SK-N-SH treated with all-trans-retinoic acid at 6 μM for 48 hours (cell line): ENCODE measurements around the gene GFI1.

Source experiments
- ATAC-seq: fragments of 200-7000 bp; cut with Tn5 transposase; 3 replicates; pipeline ENCODE4 v1.9.1; 2020; ENCODE audit warnings: mild to moderate bottlenecking, moderate library complexity
- ARNTL ChIP-seq: fragments of 450-650 bp; formaldehyde crosslinking; IDR thresholded peaks from 2 replicates; pipeline ENCODE4 v1.5.0; 2020; ENCODE audit warnings: low read depth, mild to moderate bottlenecking, moderate library complexity, borderline replicate concordance
- BACH2 ChIP-seq: fragments of 250-450 bp; sonication (Bioruptor Pico); IDR thresholded peaks from 2 replicates; pipeline ENCODE4 v1.9.0; 2021; ENCODE audit warnings: mild to moderate bottlenecking, borderline replicate concordance
- CREB5 ChIP-seq: fragments of 250-450 bp; sonication (Bioruptor Pico); IDR thresholded peaks from 2 replicates; pipeline ENCODE4 v1.5.1; 2020; ENCODE audit warnings: low read depth, mild to moderate bottlenecking, moderate library complexity
- CSDC2 ChIP-seq: fragments of 250-450 bp; sonication (Bioruptor Pico); IDR thresholded peaks from 2 replicates; pipeline ENCODE4 v1.5.0; 2020; ENCODE audit warnings: mild to moderate bottlenecking, moderate library complexity
- CSRNP3 ChIP-seq: fragments of 250-450 bp; sonication (Bioruptor Pico); IDR thresholded peaks from 2 replicates; pipeline ENCODE4 v1.5.1; 2021; ENCODE audit warnings: mild to moderate bottlenecking, moderate library complexity
- ESRRG ChIP-seq: fragments of 250-450 bp; sonication (Bioruptor Pico); IDR thresholded peaks from 2 replicates; pipeline ENCODE4 v1.6.1; 2021; ENCODE audit warnings: mild to moderate bottlenecking
- GLIS3 ChIP-seq: fragments of 250-450 bp; sonication (Bioruptor Pico); IDR thresholded peaks from 2 replicates; pipeline ENCODE4 v1.5.0; 2020; ENCODE audit warnings: mild to moderate bottlenecking, moderate library complexity
- OSR1 ChIP-seq: fragments of 250-450 bp; sonication (Bioruptor Pico); IDR thresholded peaks from 2 replicates; pipeline ENCODE4 v1.8.0; 2022; ENCODE audit warnings: moderate library complexity, mild to moderate bottlenecking, inconsistent platforms
- PATZ1 ChIP-seq: fragments of 250-450 bp; sonication (Bioruptor Pico); IDR thresholded peaks from 2 replicates; pipeline ENCODE4 v1.8.0; 2020; ENCODE audit warnings: mild to moderate bottlenecking, moderate library complexity, borderline replicate concordance
- POU6F1 ChIP-seq: fragments of 250-450 bp; sonication (Bioruptor Pico); IDR thresholded peaks from 2 replicates; pipeline ENCODE4 v1.8.0; 2021; ENCODE audit warnings: low read depth, mild to moderate bottlenecking, moderate library complexity, borderline replicate concordance
- RARB ChIP-seq: fragments of 250-450 bp; sonication (Bioruptor Pico); IDR thresholded peaks from 2 replicates; pipeline ENCODE4 v1.8.0; 2021; ENCODE audit warnings: mild to moderate bottlenecking, moderate library complexity
- SNAI2 ChIP-seq: fragments of 250-450 bp; sonication (Bioruptor Pico); IDR thresholded peaks from 2 replicates; pipeline ENCODE4 v1.5.0; 2020; ENCODE audit warnings: mild to moderate bottlenecking, moderate library complexity
- TOX ChIP-seq: fragments of 250-450 bp; sonication (Bioruptor Pico); IDR thresholded peaks from 2 replicates; pipeline ENCODE4 v1.8.0; 2021; ENCODE audit warnings: mild to moderate bottlenecking, moderate library complexity, borderline replicate concordance
- TSHZ2 ChIP-seq: fragments of 250-450 bp; sonication (Bioruptor Pico); IDR thresholded peaks from 2 replicates; pipeline ENCODE4 v1.5.0; 2020; ENCODE audit warnings: mild to moderate bottlenecking, moderate library complexity
- ZC3H10 ChIP-seq: fragments of 250-450 bp; sonication (Bioruptor Pico); IDR thresholded peaks from 2 replicates; pipeline ENCODE4 v1.5.1; 2021; ENCODE audit warnings: mild to moderate bottlenecking, moderate library complexity
- ZFP30 ChIP-seq: fragments of 450-650 bp; formaldehyde crosslinking; IDR thresholded peaks from 2 replicates; pipeline ENCODE4 v1.5.0; 2022; ENCODE audit warnings: mild to moderate bottlenecking, moderate library complexity
- ZNF8 ChIP-seq: fragments of 450-650 bp; formaldehyde crosslinking; IDR thresholded peaks from 2 replicates; pipeline ENCODE4 v1.5.0; 2020; ENCODE audit warnings: mild to moderate bottlenecking, moderate library complexity

GFI1 gene

GRCh38 chr1:92483610-92484471, 2.9 kb downstream of the GFI1 start:
- peak; percentile 4; the same call in 1 of the 3 replicates for ATAC-seq

GRCh38 chr1:92482665-92483609, 3.8 kb downstream of the GFI1 start:
- TF ChIP-seq GLIS3 (CRISPR knock-in tag) (no peak), PATZ1 (no peak), TSHZ2 (CRISPR knock-in tag) (no peak)
- peak; percentile 7; the same call in 2 of the 3 replicates for ATAC-seq

More at GRCh38 chr1:92483610-92484471, 2.9 kb downstream of the GFI1 start:
- no peak for TF ChIP-seq TSHZ2 (CRISPR knock-in tag)
- TF ChIP-seq CSRNP3, result no peak
- TF ChIP-seq SNAI2, result no peak
- no peak for TF ChIP-seq ZC3H10
- no peak for TF ChIP-seq POU6F1 (CRISPR knock-in tag)
- TF ChIP-seq ARNTL (CRISPR knock-in tag), result no peak
- TF ChIP-seq ZNF8 (CRISPR knock-in tag), result no peak
- no peak for TF ChIP-seq ZFP30
- TF ChIP-seq GLIS3 (CRISPR knock-in tag), result no peak
- no peak for TF ChIP-seq TOX (CRISPR knock-in tag)
- TF ChIP-seq BACH2, result no peak
- no peak for TF ChIP-seq CSDC2 (CRISPR knock-in tag)
- no peak for TF ChIP-seq CREB5 (CRISPR knock-in tag)
- no peak for TF ChIP-seq ESRRG (CRISPR knock-in tag)
- no peak for TF ChIP-seq OSR1 (CRISPR knock-in tag)
- TF ChIP-seq RARB (CRISPR knock-in tag), result no peak
